HepG2 (cell line): ENCODE results near the gene ASB5. TPM values are rescaled to one million over a fixed set of nuclear protein-coding genes. Genes with fewer than 3 reads are reported as not detected.

Source experiments
- ATAC-seq: fragments of 200-7000 bp; cut with Tn5 transposase; 3 replicates; pipeline ENCODE4 v1.9.1; 2020; ENCODE audit warnings: mild to moderate bottlenecking, moderate library complexity
- BruUV-seq: library from RNA; stranded (reverse); fragments of 400-500 nt; replicated peaks from 2 replicates; lab custom pipeline; 2021; lab: Mats Ljungman, UMichigan
- CTCF ChIA-PET: fragments of 300-600 bp; formaldehyde crosslinking; extraction: SDS; loops from one replicate; lab custom pipeline; 2021; ENCODE audit warnings: low total read pairs, inconsistent platforms, low intra/inter-chr PET ratio; lab: Yijun Ruan, JAX
- POLR2A ChIA-PET: fragments of 350-600 bp; sonication (Branson Sonifier 250); formaldehyde crosslinking; loops from one replicate; lab custom pipeline; 2020; ENCODE audit warnings: antibody characterized with exemption, inconsistent platforms; lab: Yijun Ruan, JAX
- DNase-seq: peaks from one replicate; pipeline ENCODE4 v3.0.0-alpha.2; 2015; ENCODE audit warnings: low spot score
- FAIRE-seq: peaks from 3 replicates; lab custom pipeline; 2011; peaks lifted over from hg19 to GRCh38; lab: Jason Lieb, UNC
- H2AFZ ChIP-seq: one replicate; pipeline ENCODE4 v1.6.1; 2011; ENCODE audit warnings: low read length, inconsistent platforms
- H3K27ac ChIP-seq: fragments of 300-600 bp; 3 replicates; pipeline ENCODE4 v1.8.0; 2011; ENCODE audit warnings: mixed run types, mild to moderate bottlenecking, mixed read lengths, low read length, inconsistent platforms; ENCODE audit not compliant: insufficient read depth; ENCODE audit errors: extremely low read length
- H3K27me3 ChIP-seq, 2 experiments: fragments of 200-600 bp in 1 of 2; 2 replicates in 1 of 2; 3 replicates in 1 of 2; pipeline versions ENCODE4 v1.6.0 to v1.8.0; 2011; ENCODE audit warnings: low read length in 2 of 2, mild to moderate bottlenecking in 2 of 2, moderate library complexity in 2 of 2, inconsistent platforms in 1 of 2; ENCODE audit not compliant: insufficient read depth in 2 of 2, control insufficient read depth in 1 of 2
- H3K36me3 ChIP-seq, 2 experiments: fragments of 200-600 bp in 1 of 2; replicated peaks in 1 of 2; 2 replicates in 1 of 2; 3 replicates in 1 of 2; pipeline versions ENCODE4 v1.5.1 to v1.8.0; 2011; ENCODE audit warnings: low read length in 2 of 2, inconsistent platforms in 1 of 2; ENCODE audit not compliant: insufficient read depth in 2 of 2, control insufficient read depth in 1 of 2
- H3K4me1 ChIP-seq: 2 replicates; pipeline ENCODE4 v1.5.1; 2012; ENCODE audit warnings: low read length, inconsistent platforms; ENCODE audit not compliant: insufficient read depth
- H3K4me2 ChIP-seq: 2 replicates; pipeline ENCODE4 v1.6.0; 2011; ENCODE audit warnings: low read depth, low read length, inconsistent platforms
- H3K4me3 ChIP-seq, 3 experiments: fragments of 200-600 bp in 1 of 3; sonication (generic), shearing (Covaris generic) in 1 of 3; replicated peaks in 1 of 3; 2 replicates each; pipeline ENCODE4 v1.5.1; 2011 to 2016; ENCODE audit warnings: low read length in 3 of 3, inconsistent platforms in 2 of 3, low read depth in 2 of 3, mild to moderate bottlenecking in 2 of 3, control low read depth in 1 of 3, mixed read lengths in 1 of 3; ENCODE audit not compliant: insufficient read depth in 1 of 3
- H3K79me2 ChIP-seq: one replicate; pipeline ENCODE4 v1.6.1; 2011; ENCODE audit warnings: low read length, inconsistent platforms; ENCODE audit not compliant: insufficient read depth
- H3K9ac ChIP-seq: 2 replicates; pipeline ENCODE4 v1.6.0; 2011; ENCODE audit warnings: mild to moderate bottlenecking, low read depth, low read length, inconsistent platforms; ENCODE audit not compliant: insufficient read depth
- H3K9me3 ChIP-seq: 2 replicates; pipeline ENCODE4 v1.5.1; 2012; ENCODE audit warnings: mild to moderate bottlenecking, low read length
- H4K20me1 ChIP-seq: 2 replicates; pipeline ENCODE4 v1.6.0; 2011; ENCODE audit warnings: inconsistent platforms, mild to moderate bottlenecking, low read length, moderate library complexity; ENCODE audit not compliant: insufficient read depth
- ARID5B ChIP-seq: IDR thresholded peaks from 2 replicates; pipeline ENCODE4 v1.4.0; 2020; ENCODE audit warnings: mild to moderate bottlenecking, missing genetic modification reagents
- CBX5 ChIP-seq: sonication (generic); formaldehyde crosslinking; IDR thresholded peaks from 2 replicates; pipeline ENCODE4 v1.4.0; 2020; ENCODE audit warnings: missing genetic modification reagents, borderline replicate concordance
- GABPA ChIP-seq, 2 experiments: IDR thresholded peaks; 2 replicates each; pipeline ENCODE4 v1.6.1; 2011 to 2016; ENCODE audit warnings: low read depth in 2 of 2, low read length in 1 of 2, missing biosample characterization in 1 of 2, missing genetic modification characterization in 1 of 2
- GMEB1 ChIP-seq: sonication (generic); formaldehyde crosslinking; IDR thresholded peaks from 2 replicates; pipeline ENCODE4 v1.5.1; 2020; ENCODE audit warnings: missing genetic modification reagents, mild to moderate bottlenecking, borderline replicate concordance
- HMG20A ChIP-seq: IDR thresholded peaks from 2 replicates; pipeline ENCODE4 v1.6.1; 2016; ENCODE audit warnings: borderline replicate concordance
- KMT2A ChIP-seq: sonication (generic); formaldehyde crosslinking; IDR thresholded peaks from 2 replicates; pipeline ENCODE4 v1.4.0; 2020; ENCODE audit warnings: missing genetic modification reagents
- MAF1 ChIP-seq: sonication (generic); formaldehyde crosslinking; IDR thresholded peaks from 2 replicates; pipeline ENCODE4 v1.5.0; 2020; ENCODE audit warnings: missing genetic modification reagents, borderline replicate concordance
- RBAK ChIP-seq: sonication (generic); formaldehyde crosslinking; IDR thresholded peaks from 2 replicates; pipeline ENCODE4 v1.5.1; 2020; ENCODE audit warnings: mild to moderate bottlenecking, missing genetic modification reagents
- SOX13 ChIP-seq, 3 experiments: fragments of 450-650 bp in 1 of 3; sonication (generic) in 1 of 3; formaldehyde crosslinking in 1 of 3; IDR thresholded peaks in 2 of 3; conservative IDR thresholded peaks in 1 of 3; 2 replicates each; pipeline versions ENCODE4 v1.5.0 to v1.6.1; 2016 to 2020; ENCODE audit warnings: antibody characterized with exemption in 1 of 3, mild to moderate bottlenecking in 1 of 3, missing compliant biosample characterization in 1 of 3, missing genetic modification reagents in 1 of 3, moderate library complexity in 1 of 3
- ZBTB3 ChIP-seq: sonication (generic); formaldehyde crosslinking; IDR thresholded peaks from 2 replicates; pipeline ENCODE4 v1.4.0; 2020; ENCODE audit warnings: low read depth, mild to moderate bottlenecking, moderate library complexity, missing genetic modification reagents, borderline replicate concordance
- ZFP90 ChIP-seq: sonication (generic); formaldehyde crosslinking; IDR thresholded peaks from 2 replicates; pipeline ENCODE4 v1.8.0; 2022; ENCODE audit warnings: missing genetic modification reagents, mild to moderate bottlenecking, inconsistent platforms, borderline replicate concordance
- ZNF674 ChIP-seq: sonication (generic); formaldehyde crosslinking; IDR thresholded peaks from 2 replicates; pipeline ENCODE4 v1.5.0; 2020; ENCODE audit warnings: low read depth, mild to moderate bottlenecking, missing genetic modification reagents
- ZNF747 ChIP-seq: sonication (generic); formaldehyde crosslinking; IDR thresholded peaks from 2 replicates; pipeline ENCODE4 v1.8.1; 2023; ENCODE audit warnings: missing genetic modification reagents, mild to moderate bottlenecking, borderline replicate concordance
- ZNF749 ChIP-seq: sonication (generic); formaldehyde crosslinking; IDR thresholded peaks from 2 replicates; pipeline ENCODE4 v1.8.0; 2022; ENCODE audit warnings: mild to moderate bottlenecking, missing genetic modification reagents, moderate library complexity, borderline replicate concordance
- ZNF772 ChIP-seq: sonication (generic); formaldehyde crosslinking; IDR thresholded peaks from 2 replicates; pipeline ENCODE4 v1.5.0; 2020; ENCODE audit warnings: mild to moderate bottlenecking, missing genetic modification reagents
- ZNF883 ChIP-seq: sonication (generic); formaldehyde crosslinking; IDR thresholded peaks from 2 replicates; pipeline ENCODE4 v1.5.1; 2020; ENCODE audit warnings: mild to moderate bottlenecking, missing genetic modification reagents; ENCODE audit errors: not compliant biosample characterization
- ZNF891 ChIP-seq: sonication (generic); formaldehyde crosslinking; IDR thresholded peaks from 2 replicates; pipeline ENCODE4 v1.5.0; 2020; ENCODE audit warnings: mild to moderate bottlenecking, missing genetic modification reagents
- WGBS: methylation state at CpG from one replicate; pipeline ENCODE4 v1.1.6; 2017; ENCODE audit warnings: low lambda C conversion rate; 5-methylcytosine and 5-hydroxymethylcytosine counted together
- in situ Hi-C: cut with HindIII; loops from 2 replicates; pipeline ENCODE4 v1.10.0; 2017; ENCODE audit warnings: low pct_unique_long_range_greater_than_20kb; ENCODE audit not compliant: extremely low pct_ligation_motif_present
- intact Hi-C: fragments of 100-400 bp; cut with micrococcal nuclease; formaldehyde crosslinking; loops from one replicate; pipeline ENCODE4 v1.10.0; 2022; ENCODE audit not compliant: unreplicated experiment
- polyA plus RNA-seq, 8 experiments: library from polyadenylated mRNA; depleted of rRNA in 3 of 8; stranded (reverse) in 7 of 8; unstranded in 1 of 8; fragments of >200 nt; fragmentation: Illumina TruSeq in 4 of 8; extraction: Trizol in 4 of 8; gene quantifications; 2 replicates each; pipeline versions ENCODE4 v1.2.1 to v1.2.3, GENCODE V29; 2011 to 2016; ENCODE audit warnings: low read depth in 4 of 8, missing spikeins in 1 of 8, mixed read lengths in 1 of 8; ENCODE audit not compliant: insufficient read depth in 1 of 8
- total RNA-seq, 5 experiments: library from RNA; depleted of rRNA; stranded (reverse); fragments of >200 nt; fragmentation: Illumina TruSeq; extraction: Trizol; gene quantifications; 2 replicates each; pipeline ENCODE4 v1.2.3, GENCODE V29; 2016; ENCODE audit warnings: low read depth in 1 of 5
- TF ChIP-seq, protein P1 (sequence below): sonication (generic); formaldehyde crosslinking; IDR thresholded peaks from 2 replicates; pipeline ENCODE4 v1.4.0; 2020; ENCODE audit warnings: missing genetic modification reagents

ASB5 gene
- total and polyA plus RNA-seq, 2 of the 13 experiments (the other 11 are each of a cell fraction or from before 2014, with no cell fraction given) = not detected

DNA sequence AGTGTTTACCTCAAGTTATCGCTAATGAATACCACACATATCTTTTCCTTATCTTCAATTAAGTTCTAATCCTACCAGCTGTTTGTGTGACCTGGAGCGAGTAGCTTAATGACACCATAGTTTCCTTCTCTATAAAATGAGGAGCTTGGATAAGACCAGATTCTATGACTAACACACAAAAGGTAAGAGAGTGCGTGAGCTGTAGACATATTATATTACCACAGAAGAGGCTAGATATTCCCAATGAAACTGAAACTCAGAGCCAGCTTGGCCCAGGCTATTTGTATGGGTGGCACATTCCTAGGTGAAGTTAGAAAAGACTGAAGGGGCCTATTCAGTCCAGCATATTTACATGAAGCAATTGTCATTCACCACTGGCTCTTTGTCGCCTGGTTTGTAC is 30.2 kb downstream of the ASB5 start:
- in situ Hi-C loops = no loop called here
- WGBS = 14% methylated on average over 4 of the region's 4 CpGs

More for the DNA sequence above, 30.2 kb downstream of the ASB5 start:
- Histone ChIP-seq H3K9ac (no peak overlapping the region), H2AFZ (no peak overlapping the region), H3K27me3 (no peaks in the 10 kb centered on the region), H3K4me2 (no peak overlapping the region), H3K4me1 (no peaks in the 10 kb centered on the region), H3K36me3 (no peaks in the 10 kb centered on the region), H4K20me1 (no peaks in the 10 kb centered on the region), H3K27ac (no peak overlapping the region), H3K9me3 (no peaks in the 10 kb centered on the region)
- CTCF ChIA-PET = no interaction called here
- POLR2A ChIA-PET = no interaction called here
- FAIRE-seq (no peak), ATAC-seq (no peak), DNase-seq (no peak)
- intact Hi-C loops = no loop called here
- BruUV-seq = no TSS peak
- TF ChIP-seq ARID5B (CRISPR knock-in tag) (no peak), GMEB1 (CRISPR knock-in tag) (no peak), KMT2A (CRISPR knock-in tag) (no peak), ZNF747 (CRISPR knock-in tag) (no peak), ZNF891 (CRISPR knock-in tag) (no peak), SOX13 (IDR thresholded peaks at IDR 0.05) (no peak), SOX13 (CRISPR knock-in tag; conservative IDR thresholded peaks at IDR 0.05 in 1 of 2, IDR thresholded peaks at IDR 0.05 in 1 of 2) (no peak), MAF1 (CRISPR knock-in tag) (no peak), GABPA (IDR thresholded peaks at IDR 0.05; ENCODE audit: low read depth, low read length) (no peak), GABPA (CRISPR knock-in tag; IDR thresholded peaks at IDR 0.05; ENCODE audit: low read depth) (no peak), ZNF674 (no peak), CBX5 (CRISPR knock-in tag) (no peak), ZNF749 (CRISPR knock-in tag) (no peak), ZNF883 (CRISPR knock-in tag) (no peak), RBAK (no peak), HMG20A (CRISPR knock-in tag) (no peak), ZNF772 (CRISPR knock-in tag) (no peak), ZBTB3 (CRISPR knock-in tag) (no peak), ZFP90 (CRISPR knock-in tag) (no peak)
- TF ChIP-seq, protein P1, sequence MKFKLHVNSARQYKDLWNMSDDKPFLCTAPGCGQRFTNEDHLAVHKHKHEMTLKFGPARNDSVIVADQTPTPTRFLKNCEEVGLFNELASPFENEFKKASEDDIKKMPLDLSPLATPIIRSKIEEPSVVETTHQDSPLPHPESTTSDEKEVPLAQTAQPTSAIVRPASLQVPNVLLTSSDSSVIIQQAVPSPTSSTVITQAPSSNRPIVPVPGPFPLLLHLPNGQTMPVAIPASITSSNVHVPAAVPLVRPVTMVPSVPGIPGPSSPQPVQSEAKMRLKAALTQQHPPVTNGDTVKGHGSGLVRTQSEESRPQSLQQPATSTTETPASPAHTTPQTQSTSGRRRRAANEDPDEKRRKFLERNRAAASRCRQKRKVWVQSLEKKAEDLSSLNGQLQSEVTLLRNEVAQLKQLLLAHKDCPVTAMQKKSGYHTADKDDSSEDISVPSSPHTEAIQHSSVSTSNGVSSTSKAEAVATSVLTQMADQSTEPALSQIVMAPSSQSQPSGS (CRISPR knock-in tag) = no peak
- TF ChIP-seq, all 625 proteins: peak for 0
- no peak overlapping the region for H3K4me3 ChIP-seq
- no peaks in the 10 kb centered on the region for H3K79me2 ChIP-seq
